Ovary (tissue), 3 donors: Measurements from ENCODE around the gene ABCB1.

Experiments
- CTCF ChIP-seq, 3 donors: fragments of 450-650 bp in 2 of 3; fragments of 200-600 bp in 1 of 3; IDR thresholded peaks; one replicate each; pipeline versions ENCODE4 v1.5.1 to v1.8.0; 2016 to 2022; ENCODE audit warnings: antibody characterized with exemption in 3 of 3, mild to moderate bottlenecking in 1 of 3
- POLR2A ChIP-seq: fragments of 450-650 bp; IDR thresholded peaks from one replicate; pipeline ENCODE4 v1.6.1; 2017; ENCODE audit warnings: antibody characterized with exemption, mild to moderate bottlenecking, moderate library complexity
- donor health status: DM: no; HTN: no; CAD: no.

GRCh38 chr7:87511510-87511909 is 89.2 kb downstream of the ABCB1 start:
- no peak for TF ChIP-seq CTCF (IDR thresholded peaks at IDR 0.05)
- TF ChIP-seq POLR2A = no peak
